Stimulated activated naive CD8-positive, alpha-beta T cell treated with anti-CD3 and anti-CD28 coated beads, Interleukin-15, Interleukin-2, amounts not matched to agents 100 ng/mL and 50 ng/mL, for 24 hours (primary cell): ENCODE measurements around the gene RNF111.
"Not testable (repeated sequence)": the region's sequence is repeated elsewhere in the genome, so short reads cannot be mapped to it uniquely, and the experiment has no call there.

ENCODE experiments used
- H3K27ac Mint-ChIP-seq: one replicate; pipeline ENCODE4 v1.8.0; 2021; ENCODE audit warnings: mild to moderate bottlenecking, mixed read lengths
- H3K27me3 Mint-ChIP-seq: one replicate; pipeline ENCODE4 v1.8.0; 2021; ENCODE audit warnings: mixed read lengths
- H3K36me3 Mint-ChIP-seq: one replicate; pipeline ENCODE4 v1.8.0; 2021; ENCODE audit warnings: low read depth, mixed read lengths
- H3K4me1 Mint-ChIP-seq: one replicate; pipeline ENCODE4 v1.8.0; 2021; ENCODE audit warnings: low read depth, mixed read lengths
- H3K4me3 Mint-ChIP-seq: one replicate; pipeline ENCODE4 v1.8.0; 2021; ENCODE audit warnings: mild to moderate bottlenecking, mixed read lengths
- H3K9me3 Mint-ChIP-seq: one replicate; pipeline ENCODE4 v1.8.0; 2021; ENCODE audit warnings: mixed read lengths

RNF111 gene

DNA sequence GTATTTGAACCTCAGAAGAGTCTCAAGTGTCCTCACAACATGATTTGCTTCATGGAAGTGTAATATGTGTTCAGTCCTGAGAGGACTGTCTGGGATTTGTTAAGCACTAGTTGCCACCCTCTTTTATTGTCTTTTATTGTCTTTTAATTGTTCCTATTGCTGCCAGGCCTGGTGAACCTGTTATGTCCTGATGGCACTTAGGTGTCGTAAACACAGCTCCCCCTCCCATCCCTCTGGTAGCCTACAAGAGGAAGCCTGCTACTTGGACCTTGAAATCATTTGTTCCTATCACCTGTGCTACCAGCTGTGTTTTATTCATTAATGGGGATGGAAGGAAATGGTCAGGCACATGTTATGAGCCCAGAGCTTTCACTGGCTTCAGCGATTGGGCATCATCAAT, 136.8 kb downstream of the RNF111 start:
- Mint-ChIP-seq H3K4me1 (peaks cover 4% of the 10 kb centered on the region), H3K27me3 (no peaks in the 10 kb centered on the region), H3K4me3 (no peak overlapping the region), H3K27ac (no peak overlapping the region), H3K9me3 (no peaks in the 10 kb centered on the region), H3K36me3 (peaks cover 45% of the 10 kb centered on the region)

GRCh38 chr15:59125683-59126082, 138.2 kb downstream of the RNF111 start:
- not testable (repeated sequence) for H3K27ac Mint-ChIP-seq, H3K4me3 Mint-ChIP-seq, H3K9me3 Mint-ChIP-seq, H3K4me1 Mint-ChIP-seq, H3K27me3 Mint-ChIP-seq
- H3K36me3 Mint-ChIP-seq = peaks cover 53% of the 10 kb centered on the region

DNA sequence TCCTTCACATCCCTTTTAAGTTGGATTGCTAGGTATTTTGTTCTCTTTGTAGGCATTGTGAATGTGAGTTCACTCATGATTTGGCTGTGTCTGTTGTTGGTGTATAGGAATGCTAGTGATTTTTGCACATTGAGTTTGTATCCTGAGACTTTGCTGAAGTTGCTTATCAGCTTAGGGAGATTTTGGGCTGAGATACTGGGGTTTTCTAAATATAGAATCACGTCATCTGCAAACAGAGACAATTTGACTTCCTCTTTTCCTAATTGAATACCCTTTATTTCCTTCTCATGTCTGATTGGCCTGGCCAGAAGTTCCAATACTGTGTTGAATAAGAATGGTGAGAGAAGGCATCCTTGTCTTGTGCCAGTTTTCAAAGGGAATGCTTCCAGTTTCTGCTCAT, 139.8 kb downstream of the RNF111 start:
- H3K36me3 Mint-ChIP-seq = peaks cover 59% of the 10 kb centered on the region
- H3K9me3 Mint-ChIP-seq, H3K4me3 Mint-ChIP-seq, H3K27me3 Mint-ChIP-seq, H3K4me1 Mint-ChIP-seq, H3K27ac Mint-ChIP-seq: not testable (repeated sequence)

DNA sequence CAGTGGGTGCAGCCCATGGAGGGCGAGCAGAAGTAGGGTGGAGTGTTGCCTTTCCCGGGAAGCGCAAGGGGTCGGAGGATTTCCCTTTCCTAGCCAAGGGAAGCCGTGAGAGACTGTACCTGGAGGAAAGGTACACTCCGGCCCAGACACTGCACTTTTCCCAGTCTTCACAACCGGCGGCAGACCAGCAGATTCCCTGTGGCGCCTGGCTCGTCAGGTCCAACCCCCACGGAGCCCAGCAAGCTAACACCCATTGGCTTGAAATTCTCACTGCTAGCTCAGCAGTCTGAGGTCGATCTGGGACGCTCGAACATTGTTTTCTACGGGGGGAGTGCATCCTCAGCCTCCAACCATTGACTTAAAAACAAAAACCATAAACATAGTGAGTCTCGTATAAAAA, 144.0 kb downstream of the RNF111 start:
- Mint-ChIP-seq H3K4me3 (no peak overlapping the region), H3K36me3 (peaks cover 50% of the 10 kb centered on the region), H3K27me3 (no peaks in the 10 kb centered on the region), H3K9me3 (peaks cover 6% of the 10 kb centered on the region), H3K27ac (no peak overlapping the region), H3K4me1 (peaks cover 4% of the 10 kb centered on the region)

DNA sequence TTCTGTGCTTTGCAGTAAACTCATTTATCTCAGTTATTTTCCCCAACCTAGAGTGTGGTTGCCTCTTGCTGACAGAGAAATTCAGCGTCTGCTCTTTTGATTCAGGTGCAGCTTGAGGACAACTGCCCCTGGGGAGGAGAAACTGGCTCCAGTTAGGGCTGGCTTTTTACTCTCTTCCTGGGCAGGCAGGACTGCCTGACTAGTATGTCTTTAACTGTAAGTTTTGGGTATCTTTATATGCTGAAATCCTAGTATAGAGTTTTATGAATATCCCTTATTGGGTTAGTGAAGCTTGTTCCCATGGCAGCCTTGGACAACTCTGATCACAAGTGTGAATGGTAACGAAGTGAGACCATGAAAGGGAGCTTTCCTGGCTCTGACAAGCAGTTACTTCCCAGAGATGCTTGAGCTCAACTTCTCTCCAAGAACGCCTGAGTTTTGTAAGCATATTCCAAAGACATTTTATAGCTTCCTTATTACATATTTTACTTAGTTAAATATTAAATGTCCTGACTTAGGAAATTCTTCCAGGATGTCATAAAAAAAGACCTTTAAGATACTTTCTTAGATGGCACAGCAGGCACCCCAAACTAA, 144.6 kb downstream of the RNF111 start:
- H3K36me3 Mint-ChIP-seq = peaks cover 47% of the 10 kb centered on the region
- H3K9me3 Mint-ChIP-seq = peaks cover 6% of the 10 kb centered on the region
- no peaks in the 10 kb centered on the region for H3K27me3 Mint-ChIP-seq
- H3K4me3 Mint-ChIP-seq = no peak overlapping the region
- peaks cover 4% of the 10 kb centered on the region for H3K4me1 Mint-ChIP-seq
- no peak overlapping the region for H3K27ac Mint-ChIP-seq

DNA sequence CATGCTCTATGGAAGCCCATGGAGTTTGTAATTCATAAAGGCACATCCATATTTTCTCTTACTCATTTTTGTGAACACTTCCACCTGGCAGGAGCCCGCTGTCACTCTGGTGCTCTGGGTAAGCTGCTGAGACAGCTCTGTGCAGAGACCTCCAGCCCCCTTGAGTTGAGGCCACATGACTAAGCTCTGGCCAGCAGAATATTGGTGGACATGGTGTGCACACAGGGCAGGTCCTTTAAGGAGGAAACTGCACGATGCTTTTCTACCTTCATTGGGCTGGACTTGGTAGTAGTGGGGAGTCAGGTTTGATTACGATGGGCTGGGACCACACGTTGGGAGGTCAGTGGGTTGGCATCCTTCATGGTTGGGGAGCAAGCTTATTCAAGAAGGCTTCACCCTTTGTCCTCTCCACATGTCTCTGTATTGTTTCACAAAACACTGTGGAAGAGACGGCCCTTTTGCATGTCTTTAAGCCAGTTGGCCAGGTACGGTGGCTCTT, 146.5 kb downstream of the RNF111 start:
- Mint-ChIP-seq H3K4me3 (no peak overlapping the region), H3K27ac (no peak overlapping the region), H3K27me3 (no peaks in the 10 kb centered on the region), H3K9me3 (peaks cover 6% of the 10 kb centered on the region), H3K36me3 (peaks cover 51% of the 10 kb centered on the region), H3K4me1 (peaks cover 19% of the 10 kb centered on the region)

GRCh38 chr15:59137566-59137965, 150.1 kb downstream of the RNF111 start:
- Mint-ChIP-seq H3K36me3 (peaks cover 25% of the 10 kb centered on the region), H3K4me3 (no peak overlapping the region), H3K9me3 (no peaks in the 10 kb centered on the region)

DNA sequence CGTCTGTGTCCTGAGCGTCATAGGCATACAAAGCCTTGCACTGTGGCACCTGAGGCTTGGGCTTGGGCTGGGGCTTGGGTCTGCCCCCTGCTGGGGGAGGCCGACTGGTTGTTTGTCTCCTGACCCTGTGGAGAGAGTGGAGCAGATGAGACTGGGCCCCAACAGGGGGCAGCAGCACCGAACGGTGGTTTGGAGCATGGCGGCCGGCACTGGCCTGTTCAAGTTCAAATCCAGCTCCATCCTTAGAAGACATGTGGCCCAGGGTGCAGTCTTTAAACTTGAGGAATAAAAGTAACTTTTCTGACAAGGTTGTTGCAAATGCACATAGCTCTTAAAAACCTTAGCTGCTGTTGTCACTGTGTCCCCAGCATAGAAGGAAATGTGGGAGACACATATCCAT, 150.8 kb downstream of the RNF111 start:
- no peak overlapping the region for H3K4me3 Mint-ChIP-seq
- H3K27ac Mint-ChIP-seq = no peak overlapping the region
- peaks cover 25% of the 10 kb centered on the region for H3K36me3 Mint-ChIP-seq
- H3K9me3 Mint-ChIP-seq = no peaks in the 10 kb centered on the region
- no peaks in the 10 kb centered on the region for H3K27me3 Mint-ChIP-seq
- H3K4me1 Mint-ChIP-seq = peaks cover 19% of the 10 kb centered on the region

More at GRCh38 chr15:59137566-59137965, 150.1 kb downstream of the RNF111 start:
- Mint-ChIP-seq H3K27me3 (no peaks in the 10 kb centered on the region), H3K4me1 (peaks cover 19% of the 10 kb centered on the region), H3K27ac (peak overlapping the region; percentile 65)

DNA sequence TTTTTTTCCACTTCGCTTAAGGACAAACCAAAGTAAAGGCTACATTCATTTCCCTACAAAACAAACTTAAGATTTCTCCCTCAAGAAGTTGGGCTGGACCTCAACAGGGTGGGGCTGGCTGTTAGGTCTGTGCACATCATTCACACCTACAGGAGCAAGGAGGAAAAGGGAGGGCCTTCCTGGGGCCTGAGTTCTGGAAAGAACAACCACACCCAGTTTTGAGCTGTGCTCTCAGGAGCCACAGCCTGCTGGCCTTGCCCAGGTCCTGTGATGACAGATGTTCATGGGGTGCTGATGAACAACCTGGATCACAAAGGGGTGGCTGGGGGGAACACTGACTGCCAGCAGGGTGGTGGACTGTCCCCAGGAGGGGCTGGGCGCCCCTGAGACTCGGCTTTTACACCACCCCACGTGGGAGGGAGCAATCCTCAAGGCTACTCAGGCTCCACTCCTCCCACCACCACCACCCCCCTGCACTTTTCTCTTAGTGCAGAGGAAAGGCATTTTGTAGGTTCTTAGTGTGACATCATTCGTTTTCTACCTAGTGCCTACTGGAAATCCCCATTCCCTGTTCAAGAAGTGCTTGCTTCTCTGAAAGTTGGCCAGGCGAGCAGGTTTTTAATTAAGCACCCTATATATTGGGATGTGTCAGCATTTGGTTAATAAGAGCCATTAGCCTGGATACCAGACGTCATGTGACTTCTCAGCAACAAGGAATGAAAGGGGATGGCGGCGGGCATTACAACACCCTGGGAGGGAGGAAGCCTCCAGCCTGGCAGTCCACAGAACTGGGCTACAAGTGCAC, 153.2 kb downstream of the RNF111 start:
- H3K9me3 Mint-ChIP-seq = no peaks in the 10 kb centered on the region
- H3K27ac Mint-ChIP-seq = no peak overlapping the region
- H3K27me3 Mint-ChIP-seq = no peaks in the 10 kb centered on the region

GRCh38 chr15:59143281-59143680, 155.8 kb downstream of the RNF111 start:
- H3K4me1 Mint-ChIP-seq = peaks cover 6% of the 10 kb centered on the region
- no peak overlapping the region for H3K4me3 Mint-ChIP-seq
- peaks cover 4% of the 10 kb centered on the region for H3K36me3 Mint-ChIP-seq
- H3K27me3 Mint-ChIP-seq = no peaks in the 10 kb centered on the region
- no peaks in the 10 kb centered on the region for H3K9me3 Mint-ChIP-seq
- H3K27ac Mint-ChIP-seq = no peak overlapping the region

More for the DNA sequence above, 153.2 kb downstream of the RNF111 start:
- H3K36me3 Mint-ChIP-seq = peaks cover 17% of the 10 kb centered on the region
- peaks cover 19% of the 10 kb centered on the region for H3K4me1 Mint-ChIP-seq
- H3K4me3 Mint-ChIP-seq = no peak overlapping the region

DNA sequence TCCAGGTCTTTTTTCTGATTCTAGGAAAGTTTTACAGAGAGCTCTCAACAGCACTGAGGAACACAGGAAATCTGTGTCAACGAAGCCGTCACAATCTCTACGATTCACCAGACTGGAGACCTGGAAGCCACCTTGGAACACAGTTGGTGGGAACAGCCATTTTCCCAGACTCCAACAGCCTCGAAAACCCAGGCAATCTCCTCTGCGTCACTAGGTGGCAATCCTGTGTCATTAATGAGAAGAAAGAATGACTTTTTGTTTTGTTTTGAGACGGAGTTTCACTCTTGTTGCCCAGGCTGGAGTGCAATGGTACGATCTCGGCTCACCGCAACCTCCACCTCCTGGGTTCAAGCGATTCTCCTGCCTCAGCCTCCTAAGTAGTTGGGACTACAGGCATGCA, 157.1 kb downstream of the RNF111 start:
- H3K4me1 Mint-ChIP-seq, H3K9me3 Mint-ChIP-seq, H3K27me3 Mint-ChIP-seq, H3K4me3 Mint-ChIP-seq, H3K36me3 Mint-ChIP-seq, H3K27ac Mint-ChIP-seq: not testable (repeated sequence)
